Measurements from ENCODE around the gene CDIP1. TPM values are rescaled to one million over a fixed set of nuclear protein-coding genes. Genes with fewer than 3 reads are reported as not detected.

Gene CDIP1
- total RNA-seq, 1 donor = 11.8 TPM

DNA sequence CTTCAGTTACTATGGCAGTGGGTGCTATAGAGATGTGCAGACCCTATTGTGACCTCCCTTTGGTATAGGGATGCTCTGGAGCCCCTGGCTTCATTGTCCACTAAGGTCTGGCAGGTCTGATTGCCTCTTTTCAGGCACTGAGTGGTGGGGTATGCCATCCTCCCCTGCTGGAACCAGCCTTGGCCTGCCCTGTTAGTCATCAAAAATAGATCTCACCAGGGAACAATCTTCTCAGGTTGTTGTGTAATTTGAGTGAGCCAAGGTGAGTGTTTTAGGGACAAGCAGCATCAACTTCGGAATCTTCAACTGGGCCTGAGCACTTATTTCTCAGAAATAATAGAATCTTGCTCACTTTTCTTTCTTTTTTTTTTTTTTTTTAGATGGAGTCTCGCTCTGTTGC is 42.8 kb downstream of the CDIP1 start:
- DNase-seq (ENCODE audit: low read depth) = no peak
- no peak overlapping the region for H3K4me3 ChIP-seq (ENCODE audit: low read depth, low read length)

DNA sequence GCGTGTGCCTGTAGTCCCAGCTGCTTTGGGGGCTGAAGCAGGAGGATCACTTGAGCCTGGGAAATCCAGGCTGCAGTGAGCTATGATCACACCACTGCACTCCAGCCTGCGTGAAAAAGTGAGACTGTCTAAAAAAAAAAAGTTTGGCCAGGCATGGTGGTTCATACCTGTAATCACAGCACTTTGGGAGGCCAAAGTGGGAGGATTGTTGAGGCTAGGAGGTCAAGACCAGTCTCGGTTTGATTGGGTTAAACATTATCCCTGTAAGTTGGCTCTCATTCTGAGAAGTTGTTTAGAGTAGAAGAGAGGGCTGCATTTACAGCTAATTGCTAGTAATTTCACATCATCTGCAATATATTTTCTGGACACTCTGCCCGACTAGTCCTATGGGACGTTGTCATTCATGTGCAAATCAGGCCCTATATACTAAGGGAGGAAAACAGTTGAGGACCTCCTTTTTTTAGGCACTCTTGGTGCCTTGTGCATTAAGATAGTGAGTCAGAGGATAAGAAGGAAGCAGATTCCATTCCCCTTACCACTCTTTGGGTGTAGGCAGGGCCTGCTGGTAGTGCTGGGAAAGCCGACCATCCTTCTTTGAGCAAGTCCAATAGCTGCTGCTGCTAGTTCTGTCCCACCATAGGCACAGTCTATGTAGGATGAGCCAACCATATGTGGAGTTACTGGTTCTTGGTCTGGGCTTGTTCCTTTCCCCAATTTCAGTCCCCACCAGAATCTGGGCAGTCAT is 43.7 kb downstream of the CDIP1 start:
- DNase-seq (ENCODE audit: low read depth) = peak; percentile 77
- H3K4me3 ChIP-seq (ENCODE audit: low read depth, low read length) = no peak overlapping the region
- TF ChIP-seq, protein P1, sequence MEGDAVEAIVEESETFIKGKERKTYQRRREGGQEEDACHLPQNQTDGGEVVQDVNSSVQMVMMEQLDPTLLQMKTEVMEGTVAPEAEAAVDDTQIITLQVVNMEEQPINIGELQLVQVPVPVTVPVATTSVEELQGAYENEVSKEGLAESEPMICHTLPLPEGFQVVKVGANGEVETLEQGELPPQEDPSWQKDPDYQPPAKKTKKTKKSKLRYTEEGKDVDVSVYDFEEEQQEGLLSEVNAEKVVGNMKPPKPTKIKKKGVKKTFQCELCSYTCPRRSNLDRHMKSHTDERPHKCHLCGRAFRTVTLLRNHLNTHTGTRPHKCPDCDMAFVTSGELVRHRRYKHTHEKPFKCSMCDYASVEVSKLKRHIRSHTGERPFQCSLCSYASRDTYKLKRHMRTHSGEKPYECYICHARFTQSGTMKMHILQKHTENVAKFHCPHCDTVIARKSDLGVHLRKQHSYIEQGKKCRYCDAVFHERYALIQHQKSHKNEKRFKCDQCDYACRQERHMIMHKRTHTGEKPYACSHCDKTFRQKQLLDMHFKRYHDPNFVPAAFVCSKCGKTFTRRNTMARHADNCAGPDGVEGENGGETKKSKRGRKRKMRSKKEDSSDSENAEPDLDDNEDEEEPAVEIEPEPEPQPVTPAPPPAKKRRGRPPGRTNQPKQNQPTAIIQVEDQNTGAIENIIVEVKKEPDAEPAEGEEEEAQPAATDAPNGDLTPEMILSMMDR (IDR thresholded peaks at IDR 0.05; ENCODE audit: insufficient read depth, low read length) = no peak

More for the DNA sequence above, 42.8 kb downstream of the CDIP1 start:
- TF ChIP-seq, protein P1 (IDR thresholded peaks at IDR 0.05; ENCODE audit: insufficient read depth, low read length) = no peak

DNA sequence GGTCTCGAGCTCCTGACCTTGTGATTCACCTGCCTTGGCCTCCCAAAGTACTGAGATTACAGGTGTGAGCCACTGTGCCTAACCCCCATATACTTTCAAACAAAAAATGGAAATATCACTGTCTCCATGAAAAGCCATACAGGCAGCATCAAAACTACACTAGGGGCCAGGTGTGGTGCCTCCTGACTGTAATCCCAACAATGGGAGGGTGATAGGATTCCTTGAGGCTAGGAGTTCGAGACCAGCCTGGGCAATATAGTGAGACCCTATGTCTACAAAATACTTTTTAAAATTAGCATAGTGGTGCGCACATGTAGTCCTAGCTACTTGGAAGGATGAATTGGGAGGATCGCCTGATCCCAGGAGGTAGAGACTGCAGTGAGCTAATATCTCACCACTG is 46.7 kb downstream of the CDIP1 start:
- DNase-seq (ENCODE audit: low read depth) = no peak
- TF ChIP-seq, protein P1 (IDR thresholded peaks at IDR 0.05; ENCODE audit: insufficient read depth, low read length) = no peak
- H3K4me3 ChIP-seq (ENCODE audit: low read depth, low read length) = no peak overlapping the region

DNA sequence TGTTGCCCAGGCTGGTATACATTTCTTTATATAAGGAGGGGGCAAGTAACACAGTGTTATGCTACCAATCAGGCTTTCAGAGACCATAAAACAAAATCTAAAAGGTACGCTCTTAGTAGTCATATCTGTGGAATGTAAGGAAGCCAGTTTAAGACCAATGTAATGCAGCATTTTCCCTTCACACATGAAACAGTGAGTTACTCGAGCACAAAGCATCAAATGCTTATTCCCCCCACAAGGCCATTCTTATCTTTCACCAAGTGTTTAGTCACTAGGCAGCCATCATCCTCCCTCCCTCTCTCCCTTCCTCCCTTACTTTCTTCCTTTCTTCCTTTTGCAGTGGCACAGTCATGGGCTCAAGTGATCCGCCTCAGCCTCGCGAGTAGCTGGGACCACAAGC is 49.5 kb downstream of the CDIP1 start:
- DNase-seq (ENCODE audit: low read depth) = peak; percentile 88
- H3K4me3 ChIP-seq (ENCODE audit: low read depth, low read length) = no peak overlapping the region
- TF ChIP-seq, protein P1 (IDR thresholded peaks at IDR 0.05; ENCODE audit: insufficient read depth, low read length) = no peak

DNA sequence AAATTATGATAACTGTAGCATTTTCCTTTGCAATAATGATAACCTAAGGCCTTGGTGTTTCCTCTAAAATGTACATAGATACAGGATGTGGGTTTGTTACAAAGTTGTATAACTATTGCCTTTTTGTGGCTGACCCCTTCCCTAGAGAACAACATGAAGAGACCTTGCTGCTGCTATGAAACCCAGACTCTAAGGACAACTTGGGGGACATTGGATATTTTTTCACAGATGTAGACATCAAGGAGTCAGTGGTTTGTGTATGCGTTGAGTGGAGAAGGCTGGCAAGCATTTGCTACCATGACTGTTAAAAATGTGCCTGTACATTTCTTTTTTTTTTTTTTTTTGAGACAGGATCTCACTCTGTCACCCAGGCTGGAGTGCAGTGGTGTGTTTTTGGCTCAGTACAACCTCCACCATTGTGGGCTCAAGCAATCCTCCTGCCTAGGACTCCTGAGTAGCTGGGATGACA is 50.0 kb downstream of the CDIP1 start:
- peak; percentile 21 for DNase-seq (ENCODE audit: low read depth)
- no peak overlapping the region for H3K4me3 ChIP-seq (ENCODE audit: low read depth, low read length)
- TF ChIP-seq, protein P1 (IDR thresholded peaks at IDR 0.05; ENCODE audit: insufficient read depth, low read length) = no peak

DNA sequence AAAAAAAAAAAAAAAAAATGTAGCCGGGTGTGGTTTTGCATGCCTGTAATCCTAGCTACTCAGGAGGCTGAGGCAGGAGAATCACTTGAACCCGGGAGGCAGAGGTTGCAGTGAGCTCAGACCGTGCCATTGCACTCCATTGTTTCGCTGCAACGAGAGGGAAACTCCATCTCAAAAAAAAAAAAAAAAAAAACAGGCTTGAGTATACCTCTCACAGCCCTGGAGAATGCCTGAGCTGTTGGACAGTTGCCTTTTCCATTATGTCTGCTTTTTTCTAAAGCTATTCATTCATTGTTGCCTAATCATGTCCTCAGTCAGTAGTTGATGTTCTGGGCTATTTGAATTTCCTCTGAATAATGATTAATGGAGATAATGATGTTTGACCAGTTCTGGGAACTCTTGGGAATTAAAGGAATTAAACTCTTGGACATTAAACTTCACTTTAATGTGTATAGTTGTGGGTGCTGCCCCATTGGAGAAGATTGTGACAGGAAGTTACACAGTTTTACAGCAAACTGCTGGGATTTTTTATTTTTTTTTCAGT is 50.5 kb downstream of the CDIP1 start:
- TF ChIP-seq, protein P1 (IDR thresholded peaks at IDR 0.05; ENCODE audit: insufficient read depth, low read length) = no peak
- peak; percentile 86 for DNase-seq (ENCODE audit: low read depth)

More for the DNA sequence above, 50.5 kb downstream of the CDIP1 start:
- H3K4me3 ChIP-seq (ENCODE audit: low read depth, low read length) = no peak overlapping the region
